Glomerular endothelial cell (primary cell): ENCODE measurements around the gene CCDC159. TPM values are rescaled to one million over a fixed set of nuclear protein-coding genes. Genes with fewer than 3 reads are reported as not detected.

Experiments used
- DNase-seq: peaks from one replicate; pipeline ENCODE4 v3.0.0-alpha.2; 2011; ENCODE audit warnings: low read depth, low spot score; ENCODE audit errors: extremely low read depth
- total RNA-seq: library from RNA; depleted of rRNA; stranded (reverse); fragments of >200 nt; gene quantifications from 2 replicates; pipeline ENCODE4 v1.2.3, GENCODE V29; 2015

The CCDC159 gene
- total RNA-seq, 1 donor from 2014 or later, result 31.7 TPM

DNA sequence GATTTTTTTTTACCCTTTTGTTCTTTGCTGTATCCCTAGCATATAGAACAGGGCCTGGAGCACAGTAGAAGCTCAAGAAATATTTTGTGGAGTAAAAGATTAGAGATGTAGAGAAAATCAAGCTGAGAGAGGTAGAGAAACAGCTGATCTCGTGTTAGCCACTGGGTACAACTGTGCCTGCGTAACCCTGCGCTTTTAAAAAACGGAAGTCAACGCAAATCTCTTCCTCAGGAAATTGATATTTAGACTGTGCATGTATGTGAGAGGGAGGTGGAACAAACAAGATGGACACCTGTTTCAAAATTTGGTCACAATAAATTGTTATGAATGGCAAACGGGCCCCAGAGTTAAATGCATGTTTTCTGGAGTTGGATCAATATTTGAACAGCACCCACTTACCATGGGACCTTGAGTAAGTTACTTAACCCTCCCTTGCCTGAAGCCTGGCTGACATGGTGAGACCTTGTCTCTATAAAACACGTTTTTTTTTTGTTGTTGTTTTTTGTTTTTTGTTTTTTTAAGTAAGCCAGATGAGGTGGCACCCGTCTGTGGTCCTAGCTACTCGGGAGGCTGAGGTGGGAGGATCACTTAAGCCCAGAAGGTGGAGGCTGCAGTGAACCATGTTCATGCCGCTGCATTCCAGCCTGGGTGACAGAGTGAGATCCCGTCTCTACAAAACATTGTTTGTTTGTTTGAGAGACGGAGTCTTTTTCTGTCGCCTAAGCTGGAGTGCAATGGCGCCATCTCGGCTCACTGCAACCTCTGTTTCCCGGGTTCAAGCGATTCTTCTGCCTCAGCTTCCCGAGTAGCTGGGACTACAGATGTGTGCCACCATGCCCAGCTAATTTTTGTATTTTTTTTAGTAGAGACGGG, 41.1 kb downstream of the CCDC159 start:
- no peak for DNase-seq

DNA sequence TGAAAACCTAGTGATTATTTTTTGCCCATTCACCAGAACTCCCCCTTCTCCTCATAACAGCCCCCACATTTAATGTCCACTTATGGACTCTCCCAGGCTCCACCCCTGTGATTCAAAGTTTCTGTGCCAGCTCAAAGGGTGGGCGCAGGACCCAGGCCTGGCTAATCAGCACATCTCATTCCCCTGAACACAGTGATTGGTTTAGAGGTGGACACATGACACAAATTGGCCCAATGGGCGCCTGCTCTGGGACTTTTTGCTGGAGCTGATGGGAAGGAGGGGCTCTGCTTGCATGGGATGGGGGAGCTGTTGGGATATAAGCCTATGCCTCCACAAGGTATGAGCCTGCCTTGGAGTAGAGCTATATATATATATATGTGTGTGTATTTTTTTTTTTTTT, 44.0 kb downstream of the CCDC159 start:
- DNase-seq, result no peak

DNA sequence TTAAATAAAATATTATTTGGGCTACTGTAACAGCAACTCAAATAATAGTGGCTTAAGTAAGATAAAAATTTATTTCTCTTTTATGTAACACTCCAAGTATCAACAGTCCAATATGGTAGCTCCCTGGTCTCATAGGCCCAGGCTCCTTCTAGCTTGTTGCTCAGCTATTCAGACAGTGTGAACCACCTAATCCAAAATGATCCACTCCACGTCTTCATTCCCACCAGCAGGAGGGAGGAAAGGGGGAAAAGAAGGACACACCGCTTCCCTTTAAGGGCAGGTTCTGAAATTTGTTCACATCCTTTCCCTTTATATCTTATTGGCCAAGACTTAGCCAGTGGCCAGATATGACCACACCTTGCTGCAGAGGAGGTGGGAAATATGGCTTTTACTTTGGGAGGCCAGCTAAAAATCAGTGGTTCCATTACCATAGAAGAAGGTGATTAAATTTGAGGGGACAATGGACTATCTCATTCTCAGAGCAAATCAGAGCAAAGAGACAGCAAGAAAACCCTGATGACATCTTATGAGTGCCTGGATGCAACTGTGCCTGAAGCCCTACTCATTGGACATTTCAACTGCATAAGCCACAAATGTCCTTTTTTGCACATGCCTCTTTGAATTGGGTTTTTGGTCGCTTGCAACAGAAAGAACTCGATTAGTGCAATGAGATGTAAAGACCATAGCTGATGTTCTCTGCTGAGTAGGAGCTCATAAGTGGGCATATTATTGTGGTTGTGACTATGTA, 44.8 kb downstream of the CCDC159 start:
- no peak for DNase-seq

DNA sequence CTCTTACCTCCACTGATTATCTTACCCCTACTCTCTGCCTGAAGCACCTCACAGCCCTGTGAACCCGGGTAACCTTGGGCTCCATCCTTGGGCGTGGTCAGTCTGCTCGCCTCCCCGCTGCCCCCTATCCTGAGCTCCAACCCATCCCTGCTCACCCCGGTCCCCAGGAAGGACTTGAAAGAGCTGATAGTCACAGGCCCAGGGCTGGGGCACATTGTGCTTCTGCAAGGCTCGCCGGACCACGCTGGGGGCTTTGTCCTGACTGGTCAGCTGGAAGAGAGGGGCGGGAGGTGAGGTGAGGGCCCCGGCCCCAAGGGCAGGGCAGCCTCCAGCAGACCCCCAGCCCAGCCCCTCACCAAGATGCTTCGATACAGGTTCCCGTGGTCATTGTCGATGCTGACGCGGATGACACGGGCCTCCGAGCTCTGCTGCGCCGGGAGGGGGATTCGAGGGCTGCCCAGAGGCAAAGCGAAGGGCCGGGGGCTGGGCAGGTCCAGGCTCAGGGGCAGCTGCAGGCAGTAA, 50.8 kb downstream of the CCDC159 start:
- DNase-seq, result no peak

DNA sequence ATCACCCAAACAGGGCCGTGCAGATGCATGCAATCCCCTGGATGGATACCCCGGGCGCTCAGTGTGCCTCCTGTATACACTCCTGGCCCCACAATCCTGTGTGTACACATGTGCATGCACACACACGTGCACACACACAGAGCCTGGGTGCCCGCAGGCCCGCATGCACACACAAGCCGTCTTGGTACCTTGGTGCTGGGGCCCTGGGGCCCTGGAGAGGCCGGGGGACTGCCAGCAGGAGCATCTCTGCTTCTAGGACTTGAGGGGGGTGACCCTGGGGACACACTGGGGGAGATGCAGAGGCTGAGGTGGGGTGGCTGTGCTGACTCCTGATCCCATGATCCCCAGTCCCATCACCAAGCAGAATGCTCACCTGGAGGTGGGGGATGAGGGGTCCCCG, 53.3 kb downstream of the CCDC159 start:
- no peak for DNase-seq

DNA sequence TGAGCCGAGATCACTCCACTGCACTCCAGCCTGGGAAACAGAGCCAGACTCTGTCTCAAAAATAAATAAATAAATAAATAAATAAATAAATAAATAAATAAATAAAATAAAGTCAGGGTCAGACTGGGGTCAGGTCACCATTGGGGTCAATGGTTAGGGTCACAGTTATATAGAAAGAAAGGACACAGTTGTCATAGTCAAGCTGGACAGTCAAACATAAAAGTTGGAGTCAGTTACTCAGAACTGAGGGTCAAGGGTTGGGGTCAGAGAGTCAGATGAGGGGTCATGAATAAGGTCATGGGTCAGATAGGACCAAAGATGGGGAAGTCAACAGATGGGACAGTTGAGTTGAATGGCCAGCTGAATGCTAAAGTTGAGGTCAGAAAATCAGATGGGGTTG, 54.5 kb downstream of the CCDC159 start:
- no peak for DNase-seq

DNA sequence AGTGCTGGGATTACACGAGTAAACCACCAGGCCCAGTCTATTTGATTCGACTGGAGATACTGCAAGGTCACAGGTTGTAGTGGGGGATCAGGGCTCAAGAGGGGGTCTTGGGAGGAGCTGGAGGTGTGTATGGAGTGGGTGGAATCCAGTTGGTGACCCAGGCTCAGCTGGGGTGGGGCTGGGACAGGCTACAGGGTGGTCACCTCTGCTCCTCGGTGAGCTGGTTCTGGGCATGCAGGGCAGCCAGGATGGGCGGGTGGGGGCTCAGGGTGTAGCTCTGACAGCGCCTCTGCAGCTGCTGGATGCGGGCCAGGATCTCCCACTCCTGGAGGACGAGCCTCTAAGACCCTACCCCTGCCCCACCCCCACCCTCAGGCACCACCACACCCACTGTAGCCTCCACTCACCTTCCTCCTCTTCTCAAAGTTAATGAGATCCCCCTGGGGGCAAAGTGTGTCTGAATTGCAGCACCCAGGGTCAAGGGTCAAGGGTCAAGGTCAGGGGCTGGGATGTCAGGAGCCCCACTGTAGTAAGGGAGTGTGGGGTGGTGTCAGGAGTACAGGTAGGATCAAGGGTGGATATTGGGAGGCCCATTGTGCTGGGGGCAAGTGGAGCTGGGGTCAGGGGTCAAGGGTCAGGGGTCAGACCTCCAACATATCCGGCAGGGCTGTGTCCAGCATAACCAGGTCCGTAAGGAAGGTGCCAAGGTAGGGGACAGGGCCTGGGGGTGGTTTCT, 55.7 kb downstream of the CCDC159 start:
- DNase-seq, result no peak

Other genes with a start within 250 kb of the CCDC159 start
- gene SPC24, start 190.7 kb upstream of the CCDC159 start, total RNA-seq, result 4.7 and 11.9 TPM in 2 replicates
- 86.8 and 97.1 TPM in 2 replicates for gene KANK2, start 149.0 kb upstream of the CCDC159 start, total RNA-seq
- not detected in 2 replicates for gene ANGPTL8, start 106.9 kb upstream of the CCDC159 start, total RNA-seq
- 188 and 342 TPM in 2 replicates for gene DOCK6, start 84.0 kb upstream of the CCDC159 start, total RNA-seq
- not detected in 2 replicates for gene TSPAN16, start 50.4 kb upstream of the CCDC159 start, total RNA-seq
- gene RAB3D, start 6.9 kb upstream of the CCDC159 start, total RNA-seq, result 53.6 and 56.6 TPM in 2 replicates
- 142 and 244 TPM in 2 replicates for gene TMEM205, start 251 bp upstream of the CCDC159 start, total RNA-seq
- gene PLPPR2, start 8.9 kb downstream of the CCDC159 start, total RNA-seq, result 39.3 and 47.7 TPM in 2 replicates
- gene SWSAP1, start 28.1 kb downstream of the CCDC159 start, total RNA-seq, result 1.1 and 4.1 TPM in 2 replicates
- 17.7 and 32.7 TPM in 2 replicates for gene EPOR, start 37.8 kb downstream of the CCDC159 start, total RNA-seq
- gene RGL3, start 72.8 kb downstream of the CCDC159 start, total RNA-seq, result not detected in 2 replicates
- gene ODAD3, start 88.6 kb downstream of the CCDC159 start, total RNA-seq, result 0.06 and 1.4 TPM in 2 replicates
- 281 and 288 TPM in 2 replicates for gene PRKCSH, start 89.1 kb downstream of the CCDC159 start, total RNA-seq
- gene ELAVL3, start 134.5 kb downstream of the CCDC159 start, total RNA-seq, result not detected in 2 replicates
- gene ZNF653, start 159.3 kb downstream of the CCDC159 start, total RNA-seq, result 5.0 and 9.6 TPM in 2 replicates
- gene ECSIT, start 182.6 kb downstream of the CCDC159 start, total RNA-seq, result 24.9 and 25.3 TPM in 2 replicates
- 11.7 and 13.4 TPM in 2 replicates for gene CNN1, start 192.3 kb downstream of the CCDC159 start, total RNA-seq
- 33.8 and 46.7 TPM in 2 replicates for gene ELOF1, start 212.7 kb downstream of the CCDC159 start, total RNA-seq
- 1.6 and 1.9 TPM in 2 replicates for gene ACP5, start 231.1 kb downstream of the CCDC159 start, total RNA-seq